Measurements from ENCODE around the gene COCH.

COCH gene

DNA sequence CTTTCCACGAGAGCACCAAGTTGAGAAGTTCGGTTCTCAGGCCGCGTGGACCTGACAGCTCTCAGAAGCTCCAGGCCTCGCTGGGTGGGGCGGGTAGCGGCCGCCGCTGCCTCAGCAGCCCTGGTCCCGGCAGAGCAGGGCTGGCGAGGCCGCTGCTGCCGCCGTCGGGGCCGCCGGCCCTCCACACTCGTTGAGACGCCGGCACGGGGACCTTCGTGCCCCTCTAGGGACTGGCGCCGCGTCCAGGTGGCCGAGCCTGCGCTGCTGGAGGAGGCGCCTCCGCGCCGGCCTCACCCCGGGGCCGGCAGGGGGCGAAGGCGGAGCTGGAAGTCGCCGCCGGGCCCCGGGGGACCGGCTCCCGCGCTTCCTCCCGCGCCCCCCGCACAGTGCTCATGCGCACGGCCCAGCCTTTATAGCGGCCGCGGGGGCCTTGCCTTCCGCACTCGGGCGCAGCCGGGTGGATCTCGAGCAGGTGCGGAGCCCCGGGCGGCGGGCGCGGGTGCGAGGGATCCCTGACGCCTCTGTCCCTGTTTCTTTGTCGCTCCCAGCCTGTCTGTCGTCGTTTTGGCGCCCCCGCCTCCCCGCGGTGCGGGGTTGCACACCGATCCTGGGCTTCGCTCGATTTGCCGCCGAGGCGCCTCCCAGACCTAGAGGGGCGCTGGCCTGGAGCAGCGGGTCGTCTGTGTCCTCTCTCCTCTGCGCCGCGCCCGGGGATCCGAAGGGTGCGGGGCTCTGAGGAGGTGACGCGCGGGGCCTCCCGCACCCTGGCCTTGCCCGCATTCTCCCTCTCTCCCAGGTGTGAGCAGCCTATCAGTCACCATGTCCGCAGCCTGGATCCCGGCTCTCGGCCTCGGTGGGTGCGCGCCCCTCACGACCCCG is at the start of gene COCH:
Gene COCH, plus strand, starts transcription at position 440 of the 879 bp plus-strand sequence. Its CDS starts 380 bp downstream, at position 820.
- Histone ChIP-seq H3K9me3 (ENCODE audit: insufficient read depth, low read length) (no peaks in the 10 kb centered on the region), H3K9ac (ENCODE audit: insufficient read length, low read depth) (peak within 1 kb of the TSS; percentile 80), H3K4me3 (ENCODE audit: insufficient read length, low read depth) (peak within 1 kb of the TSS; percentile 58), H3K36me3 (ENCODE audit: insufficient read depth, insufficient read length, low read length) (no peaks in the 10 kb centered on the region), H3K4me1 (ENCODE audit: insufficient read depth, insufficient read length) (no peaks in the 10 kb centered on the region), H3K27me3 (ENCODE audit: insufficient read depth, insufficient read length) (peaks cover 39% of the 10 kb centered on the region)
- no peak for TF ChIP-seq SUZ12 (IDR thresholded peaks at IDR 0.05; ENCODE audit: extremely low read depth, insufficient read depth, insufficient read length)
- TF ChIP-seq ZNF274 (IDR thresholded peaks at IDR 0.05; ENCODE audit: low read depth, low read length): no peak
- TF ChIP-seq YY1 (IDR thresholded peaks at IDR 0.05; ENCODE audit: insufficient read depth, insufficient read length): no peak
- DNase-seq (ENCODE audit: low read depth, low spot score): no peak

DNA sequence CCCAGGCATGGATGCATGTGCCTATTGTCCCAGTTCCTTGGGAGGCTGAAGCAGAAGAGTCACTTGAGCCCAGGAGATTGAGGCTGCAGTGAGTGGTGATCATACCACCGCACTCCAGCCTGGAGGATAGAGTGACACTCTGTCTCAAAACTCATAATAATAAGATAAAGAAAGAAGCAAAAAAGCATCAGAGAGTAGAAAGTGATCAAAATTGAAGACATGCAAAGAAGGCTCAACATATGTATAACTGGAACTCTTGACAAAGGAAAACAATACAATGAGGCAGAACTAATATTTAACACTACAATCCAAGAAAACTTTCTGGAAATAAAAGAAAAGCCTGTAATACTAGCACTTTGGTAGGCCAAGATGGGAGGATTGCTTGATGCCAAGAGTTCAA is 48.3 kb upstream of the COCH start:
- no peaks in the 10 kb centered on the region for H3K36me3 ChIP-seq (ENCODE audit: insufficient read depth, insufficient read length, low read length)
- no peak for TF ChIP-seq YY1 (IDR thresholded peaks at IDR 0.05; ENCODE audit: insufficient read depth, insufficient read length)
- no peak for TF ChIP-seq SUZ12 (IDR thresholded peaks at IDR 0.05; ENCODE audit: extremely low read depth, insufficient read depth, insufficient read length)
- TF ChIP-seq ZNF274 (IDR thresholded peaks at IDR 0.05; ENCODE audit: low read depth, low read length): no peak

DNA sequence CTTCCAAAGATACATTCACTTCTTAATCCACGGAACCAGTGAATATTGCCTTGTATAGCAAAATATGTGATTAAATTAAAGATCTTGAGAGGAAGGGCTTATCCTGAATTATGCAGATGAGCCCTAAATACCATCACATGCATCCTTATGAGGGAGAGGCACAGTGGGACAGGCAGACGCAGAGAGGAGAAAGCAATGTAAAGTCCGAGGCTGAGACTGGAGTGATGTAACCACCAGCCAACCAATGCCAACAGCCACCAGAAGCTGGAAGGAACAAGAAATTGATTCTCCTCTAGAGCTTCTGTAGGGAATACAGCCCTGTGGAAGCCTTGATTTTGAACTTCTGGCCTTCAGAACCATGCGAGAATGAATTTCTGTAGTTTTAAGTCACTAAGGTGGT is 44.5 kb upstream of the COCH start:
- Histone ChIP-seq H3K36me3 (ENCODE audit: insufficient read depth, insufficient read length, low read length) (no peaks in the 10 kb centered on the region), H3K9ac (ENCODE audit: insufficient read length, low read depth) (no peak overlapping the region), H3K27me3 (ENCODE audit: insufficient read depth, insufficient read length) (no peaks in the 10 kb centered on the region), H3K9me3 (ENCODE audit: insufficient read depth, low read length) (peaks cover 13% of the 10 kb centered on the region; the same call in 1 of the 2 replicates), H3K4me1 (ENCODE audit: insufficient read depth, insufficient read length) (no peaks in the 10 kb centered on the region), H3K4me3 (ENCODE audit: insufficient read length, low read depth) (no peak overlapping the region)
- DNase-seq (ENCODE audit: low read depth, low spot score): no peak
- no peak for TF ChIP-seq SUZ12 (IDR thresholded peaks at IDR 0.05; ENCODE audit: extremely low read depth, insufficient read depth, insufficient read length)

More for the DNA sequence above, 48.3 kb upstream of the COCH start:
- Histone ChIP-seq H3K27me3 (ENCODE audit: insufficient read depth, insufficient read length) (no peaks in the 10 kb centered on the region), H3K4me3 (ENCODE audit: insufficient read length, low read depth) (no peak overlapping the region), H3K9me3 (ENCODE audit: insufficient read depth, low read length) (peaks cover 6% of the 10 kb centered on the region; the same call in 1 of the 2 replicates), H3K9ac (ENCODE audit: insufficient read length, low read depth) (no peak overlapping the region), H3K4me1 (ENCODE audit: insufficient read depth, insufficient read length) (no peaks in the 10 kb centered on the region)
- DNase-seq (ENCODE audit: low read depth, low spot score): no peak

DNA sequence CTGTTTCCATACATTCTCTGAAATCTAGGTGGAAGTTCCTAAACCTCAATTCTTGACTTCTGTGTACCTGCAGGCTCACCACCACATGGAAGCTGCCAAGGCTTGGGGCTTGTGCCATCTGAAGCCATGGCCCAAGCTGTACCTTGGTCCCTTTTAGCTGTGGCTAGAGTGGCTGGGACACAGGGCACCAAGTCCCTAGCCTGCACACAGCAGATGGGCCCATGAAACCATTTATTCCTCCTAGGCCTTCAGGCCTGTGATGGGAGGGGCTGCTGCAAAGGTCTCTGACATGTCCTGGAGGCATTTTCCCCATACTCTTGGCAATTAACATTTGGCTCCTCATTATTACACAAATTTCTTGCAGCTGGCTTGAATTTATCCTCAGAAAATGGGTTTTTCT is 40.0 kb upstream of the COCH start:
- H3K4me1 ChIP-seq (ENCODE audit: insufficient read depth, insufficient read length): no peaks in the 10 kb centered on the region
- no peaks in the 10 kb centered on the region for H3K36me3 ChIP-seq (ENCODE audit: insufficient read depth, insufficient read length, low read length)
- H3K4me3 ChIP-seq (ENCODE audit: insufficient read length, low read depth): no peak overlapping the region
- TF ChIP-seq ZNF274 (IDR thresholded peaks at IDR 0.05; ENCODE audit: low read depth, low read length): no peak
- TF ChIP-seq SUZ12 (IDR thresholded peaks at IDR 0.05; ENCODE audit: extremely low read depth, insufficient read depth, insufficient read length): no peak
- TF ChIP-seq YY1 (IDR thresholded peaks at IDR 0.05; ENCODE audit: insufficient read depth, insufficient read length): no peak
- no peak for DNase-seq (ENCODE audit: low read depth, low spot score)
- H3K27me3 ChIP-seq (ENCODE audit: insufficient read depth, insufficient read length): no peaks in the 10 kb centered on the region
- peaks cover 7% of the 10 kb centered on the region; the same call in 1 of the 2 replicates for H3K9me3 ChIP-seq (ENCODE audit: insufficient read depth, low read length)
- H3K9ac ChIP-seq (ENCODE audit: insufficient read length, low read depth): no peak overlapping the region

DNA sequence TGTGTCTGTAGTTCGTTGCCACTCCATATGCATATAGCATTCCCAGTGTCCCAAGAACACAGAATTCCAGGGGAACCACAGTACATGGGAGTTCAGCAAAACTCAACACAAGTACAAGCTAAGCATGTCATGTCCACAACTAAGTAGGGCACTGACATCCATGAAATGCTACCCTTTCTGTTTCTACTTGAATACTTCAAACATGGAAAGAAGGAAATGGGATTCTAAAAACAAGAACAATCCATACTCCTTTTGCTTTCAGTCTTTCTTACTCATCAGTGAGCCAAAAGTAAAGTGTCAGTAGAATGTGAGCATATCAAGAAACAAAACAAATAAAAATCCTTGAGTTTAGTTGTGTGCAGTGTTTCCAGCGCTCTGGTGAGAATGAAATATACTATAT is 36.0 kb upstream of the COCH start:
- no peaks in the 10 kb centered on the region for H3K36me3 ChIP-seq (ENCODE audit: insufficient read depth, insufficient read length, low read length)
- no peaks in the 10 kb centered on the region for H3K4me1 ChIP-seq (ENCODE audit: insufficient read depth, insufficient read length)
- no peak for TF ChIP-seq ZNF274 (IDR thresholded peaks at IDR 0.05; ENCODE audit: low read depth, low read length)
- TF ChIP-seq SUZ12 (IDR thresholded peaks at IDR 0.05; ENCODE audit: extremely low read depth, insufficient read depth, insufficient read length): no peak
- no peak for TF ChIP-seq YY1 (IDR thresholded peaks at IDR 0.05; ENCODE audit: insufficient read depth, insufficient read length)
- peaks cover 7% of the 10 kb centered on the region; the same call in 1 of the 2 replicates for H3K9me3 ChIP-seq (ENCODE audit: insufficient read depth, low read length)
- H3K4me3 ChIP-seq (ENCODE audit: insufficient read length, low read depth): no peak overlapping the region
- H3K27me3 ChIP-seq (ENCODE audit: insufficient read depth, insufficient read length): no peaks in the 10 kb centered on the region
- no peak for DNase-seq (ENCODE audit: low read depth, low spot score)
- no peak overlapping the region for H3K9ac ChIP-seq (ENCODE audit: insufficient read length, low read depth)

DNA sequence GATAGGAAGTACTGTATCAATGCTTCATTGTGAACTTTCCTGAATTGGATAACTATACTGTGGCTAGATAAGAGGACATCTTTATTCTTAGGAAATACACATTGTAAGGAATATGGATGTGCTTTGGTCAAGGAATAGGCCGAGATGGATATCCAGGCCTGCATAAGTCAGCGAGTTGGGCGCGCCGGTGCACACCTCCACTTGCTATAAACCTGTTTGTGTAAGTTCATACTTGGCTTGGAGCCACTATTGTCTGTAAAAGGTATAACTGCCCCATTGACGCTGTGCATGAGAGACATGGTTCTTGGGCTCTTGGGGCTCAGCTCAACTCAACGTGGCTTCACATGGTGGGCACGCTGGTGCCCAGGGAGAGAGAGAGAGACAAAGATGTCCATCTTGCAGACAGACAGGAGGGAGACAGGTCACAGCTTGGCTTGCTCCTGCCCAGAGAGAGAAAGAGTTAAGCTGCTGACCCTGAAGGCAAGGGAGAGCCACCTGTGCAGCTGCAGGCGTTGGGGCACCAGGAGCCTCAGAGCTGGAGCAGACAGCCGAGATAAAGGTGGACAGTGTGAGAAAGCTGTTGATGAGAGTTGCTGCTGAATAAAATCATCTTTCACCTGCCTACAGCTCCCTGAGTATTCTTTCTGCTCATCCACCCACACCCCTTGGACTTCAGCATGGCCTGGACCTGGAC is 34.1 kb upstream of the COCH start:
- H3K9me3 ChIP-seq (ENCODE audit: insufficient read depth, low read length): no peaks in the 10 kb centered on the region
- H3K4me1 ChIP-seq (ENCODE audit: insufficient read depth, insufficient read length): no peaks in the 10 kb centered on the region
- TF ChIP-seq ZNF274 (IDR thresholded peaks at IDR 0.05; ENCODE audit: low read depth, low read length): no peak
- no peak for TF ChIP-seq YY1 (IDR thresholded peaks at IDR 0.05; ENCODE audit: insufficient read depth, insufficient read length)
- TF ChIP-seq SUZ12 (IDR thresholded peaks at IDR 0.05; ENCODE audit: extremely low read depth, insufficient read depth, insufficient read length): no peak
- no peaks in the 10 kb centered on the region for H3K27me3 ChIP-seq (ENCODE audit: insufficient read depth, insufficient read length)
- H3K4me3 ChIP-seq (ENCODE audit: insufficient read length, low read depth): no peak overlapping the region
- no peak for DNase-seq (ENCODE audit: low read depth, low spot score)
- no peaks in the 10 kb centered on the region for H3K36me3 ChIP-seq (ENCODE audit: insufficient read depth, insufficient read length, low read length)
- H3K9ac ChIP-seq (ENCODE audit: insufficient read length, low read depth): no peak overlapping the region

DNA sequence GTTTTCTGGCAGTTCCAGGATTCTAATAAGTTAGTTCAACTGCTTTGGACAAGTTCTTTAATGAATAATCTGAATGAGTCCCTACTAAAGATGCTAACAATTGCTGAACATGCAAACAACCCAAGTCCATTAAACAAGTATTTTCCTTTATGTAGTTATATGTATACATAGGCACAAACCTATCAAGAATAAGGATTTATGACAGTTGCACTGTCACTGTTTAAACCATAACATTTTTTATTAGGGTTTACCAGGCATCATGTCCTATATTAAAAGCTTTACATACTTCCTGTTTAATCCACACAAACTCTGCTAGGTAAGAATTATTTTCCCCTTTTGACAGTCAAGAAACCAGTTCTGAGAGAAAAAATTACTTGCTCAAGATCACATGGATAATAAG is 31.9 kb upstream of the COCH start:
- Histone ChIP-seq H3K36me3 (ENCODE audit: insufficient read depth, insufficient read length, low read length) (no peaks in the 10 kb centered on the region), H3K4me3 (ENCODE audit: insufficient read length, low read depth) (no peak overlapping the region), H3K9me3 (ENCODE audit: insufficient read depth, low read length) (no peaks in the 10 kb centered on the region), H3K9ac (ENCODE audit: insufficient read length, low read depth) (no peak overlapping the region), H3K27me3 (ENCODE audit: insufficient read depth, insufficient read length) (no peaks in the 10 kb centered on the region), H3K4me1 (ENCODE audit: insufficient read depth, insufficient read length) (no peaks in the 10 kb centered on the region)
- TF ChIP-seq YY1 (IDR thresholded peaks at IDR 0.05; ENCODE audit: insufficient read depth, insufficient read length) (no peak), SUZ12 (IDR thresholded peaks at IDR 0.05; ENCODE audit: extremely low read depth, insufficient read depth, insufficient read length) (no peak), ZNF274 (IDR thresholded peaks at IDR 0.05; ENCODE audit: low read depth, low read length) (no peak)
- no peak for DNase-seq (ENCODE audit: low read depth, low spot score)

Measured in NT2/D1 (cell line).